Heart left ventricle (tissue), 13 donors: Measurements from ENCODE around the gene LMNTD2.

ENCODE experiments used
- POLR2A ChIP-seq, 2 donors: fragments of 450-650 bp; IDR thresholded peaks; one replicate each; pipeline ENCODE4 v1.6.1; 2017; ENCODE audit warnings: antibody characterized with exemption in 2 of 2, mild to moderate bottlenecking in 2 of 2, moderate library complexity in 2 of 2
- TF ChIP-seq, protein P1 (sequence below), 12 donors: fragments of 200-600 bp; sonication (generic) in 4 of 12; IDR thresholded peaks; one replicate each; pipeline versions ENCODE4 v1.5.0 to v1.8.0; 2018 to 2022; ENCODE audit warnings: antibody characterized with exemption in 12 of 12, mild to moderate bottlenecking in 5 of 12
- donor health status: ischemic (EF 13 %, LVEDD 7.1; RV severe dilation, severe dysfunction).
- donor health status: DM: no; HTN: yes; CAD: no.
- donor health status: DM: no; HTN: no; CAD: no.
- donor health status: ischemic (EF 25% LVEDD 6.9; RV normal size, moderate dysfunction).
- donor health status: ischemic (EF 25% LVEDD 5.7; RV mildly dilated, moderate dysfunction).
- donor health status: ischemic (EF 35%, LVEDD 5.7; RV mildly dilated, moderate dysfunction).
- donor health status: nonischemic (EF 11% LVEDD 7.7; RV severe dilation, severe dysfunction).
- donor health status: DM: yes; HTN: yes; CAD: no.
- donor health status: PGD.
- donor health status: ischemic (EF 29% LVEDD 5.4; RV normal size, mild dysfunction).
- donor health status: nonischemic (EF 23%, LVEDD 6.1; RV moderate dilation, normal function).

GRCh38 chr11:569158-569885, 8.8 kb upstream of the LMNTD2 start:
- TF ChIP-seq, protein P1, sequence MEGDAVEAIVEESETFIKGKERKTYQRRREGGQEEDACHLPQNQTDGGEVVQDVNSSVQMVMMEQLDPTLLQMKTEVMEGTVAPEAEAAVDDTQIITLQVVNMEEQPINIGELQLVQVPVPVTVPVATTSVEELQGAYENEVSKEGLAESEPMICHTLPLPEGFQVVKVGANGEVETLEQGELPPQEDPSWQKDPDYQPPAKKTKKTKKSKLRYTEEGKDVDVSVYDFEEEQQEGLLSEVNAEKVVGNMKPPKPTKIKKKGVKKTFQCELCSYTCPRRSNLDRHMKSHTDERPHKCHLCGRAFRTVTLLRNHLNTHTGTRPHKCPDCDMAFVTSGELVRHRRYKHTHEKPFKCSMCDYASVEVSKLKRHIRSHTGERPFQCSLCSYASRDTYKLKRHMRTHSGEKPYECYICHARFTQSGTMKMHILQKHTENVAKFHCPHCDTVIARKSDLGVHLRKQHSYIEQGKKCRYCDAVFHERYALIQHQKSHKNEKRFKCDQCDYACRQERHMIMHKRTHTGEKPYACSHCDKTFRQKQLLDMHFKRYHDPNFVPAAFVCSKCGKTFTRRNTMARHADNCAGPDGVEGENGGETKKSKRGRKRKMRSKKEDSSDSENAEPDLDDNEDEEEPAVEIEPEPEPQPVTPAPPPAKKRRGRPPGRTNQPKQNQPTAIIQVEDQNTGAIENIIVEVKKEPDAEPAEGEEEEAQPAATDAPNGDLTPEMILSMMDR (IDR thresholded peaks at IDR 0.05), result no peak
- no peak for TF ChIP-seq POLR2A (IDR thresholded peaks at IDR 0.05)
